CD4-positive, alpha-beta T cell treated with Interleukin-4 for 4 hours (primary cell): ENCODE measurements around the gene PCGF2.
A peak's percentile ranks its signal among the peaks of the same experiment; 100 is the strongest.

ENCODE experiments used
- DNase-seq: peaks from one replicate; pipeline ENCODE4 v3.0.0-alpha.2; 2020

Gene PCGF2

GRCh38 chr17:38716368-38717005 lies 31.6 kb downstream of the PCGF2 start:
- no peak for DNase-seq

DNA sequence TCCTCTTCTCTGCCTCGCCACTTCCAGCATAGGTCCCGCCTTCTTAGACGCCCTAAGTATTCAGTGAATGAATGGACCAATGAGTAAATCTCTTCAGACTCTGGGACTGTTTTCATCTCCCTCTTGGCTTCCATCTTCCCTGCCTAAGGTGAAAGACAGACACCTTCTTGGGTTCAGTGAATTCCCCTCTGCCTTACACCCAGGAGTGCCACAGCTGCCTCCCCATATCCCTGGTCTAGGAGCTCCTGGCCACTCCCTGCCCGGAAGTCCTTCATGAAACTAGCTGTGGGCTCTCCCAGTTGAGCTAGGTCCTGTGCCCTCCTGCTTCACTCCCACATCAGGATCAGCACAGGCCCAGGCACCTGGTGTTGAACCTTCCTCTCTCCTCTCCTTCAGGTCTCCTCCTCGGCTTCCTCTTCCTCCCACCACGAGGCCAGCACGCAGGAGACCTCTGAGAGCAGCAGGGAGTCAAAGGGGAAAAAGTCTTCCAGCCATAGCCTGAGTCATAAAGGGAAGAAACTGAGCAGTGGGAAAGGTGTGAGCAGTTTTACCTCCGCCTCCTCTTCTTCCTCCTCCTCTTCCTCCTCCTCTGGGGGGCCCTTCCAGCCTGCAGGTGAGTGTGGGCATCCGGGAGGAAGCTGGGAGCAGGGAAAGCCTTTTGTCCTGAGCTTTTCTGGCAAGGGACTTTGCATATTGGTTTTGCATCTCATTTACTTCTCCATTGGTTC lies 32.8 kb downstream of the PCGF2 start:
- DNase-seq = no peak

GRCh38 chr17:38713456-38714075 lies 34.6 kb downstream of the PCGF2 start:
- DNase-seq = no peak

- no peak for DNase-seq
These were observed 35.5 kb downstream of the PCGF2 start for GRCh38 chr17:38712593-38712992.

DNA sequence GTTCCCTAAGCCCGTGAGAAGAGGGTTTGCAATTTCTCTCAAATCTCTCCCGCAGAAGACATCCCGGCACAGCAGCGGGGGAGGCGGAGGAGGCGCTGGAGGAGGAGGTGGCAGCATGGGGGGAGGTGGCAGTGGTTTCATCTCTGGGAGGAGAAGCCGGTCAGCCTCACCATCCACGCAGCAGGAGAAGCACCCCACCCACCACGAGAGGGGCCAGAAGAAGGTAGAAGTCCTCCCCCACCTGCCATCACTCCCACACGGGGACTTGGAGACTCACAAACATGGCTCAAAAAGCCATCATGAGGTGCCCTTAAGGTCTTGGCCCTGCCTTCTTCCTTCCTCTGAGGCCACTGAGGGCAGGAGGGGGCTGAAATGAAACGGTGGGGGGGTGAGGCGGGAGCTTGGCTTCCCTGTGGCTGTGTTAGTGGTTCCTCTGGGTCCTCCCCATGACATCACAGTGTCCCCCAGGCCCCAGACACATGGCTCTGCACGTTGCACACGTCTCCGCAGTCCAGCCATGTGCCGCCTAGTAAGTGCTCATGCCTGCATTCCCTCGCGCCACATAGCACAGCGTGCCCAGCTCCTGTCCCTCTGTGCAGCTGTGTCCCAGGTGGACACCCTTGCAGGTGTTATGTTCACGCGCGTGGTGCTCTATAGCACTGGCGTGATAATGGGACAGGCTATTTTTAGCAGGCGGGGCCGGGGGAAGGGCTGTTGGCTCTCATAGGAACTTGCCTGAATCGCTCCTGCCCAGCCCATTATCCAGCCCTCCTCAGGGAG lies 36.2 kb downstream of the PCGF2 start:
- no peak for DNase-seq

DNA sequence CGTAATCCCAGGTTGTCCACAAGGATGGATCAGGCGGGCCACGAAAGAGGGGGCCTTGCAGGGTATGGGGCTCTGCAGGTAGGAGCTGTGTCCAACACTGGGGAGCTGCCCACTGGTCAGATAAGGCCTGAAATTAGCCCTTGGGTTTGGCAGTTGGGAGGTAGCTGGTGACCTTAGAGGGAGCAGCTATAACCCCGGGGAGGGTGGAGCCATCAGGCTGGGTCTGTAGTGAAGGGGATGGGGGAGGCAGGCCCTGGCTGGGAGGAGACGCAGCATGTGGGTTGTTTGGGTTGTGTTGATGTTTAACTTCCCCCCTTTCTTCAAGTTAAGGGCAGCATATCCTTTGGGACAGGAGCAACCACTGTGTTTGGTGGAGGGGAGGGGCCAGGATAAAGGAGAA lies 37.2 kb downstream of the PCGF2 start:
- no peak for DNase-seq

DNA sequence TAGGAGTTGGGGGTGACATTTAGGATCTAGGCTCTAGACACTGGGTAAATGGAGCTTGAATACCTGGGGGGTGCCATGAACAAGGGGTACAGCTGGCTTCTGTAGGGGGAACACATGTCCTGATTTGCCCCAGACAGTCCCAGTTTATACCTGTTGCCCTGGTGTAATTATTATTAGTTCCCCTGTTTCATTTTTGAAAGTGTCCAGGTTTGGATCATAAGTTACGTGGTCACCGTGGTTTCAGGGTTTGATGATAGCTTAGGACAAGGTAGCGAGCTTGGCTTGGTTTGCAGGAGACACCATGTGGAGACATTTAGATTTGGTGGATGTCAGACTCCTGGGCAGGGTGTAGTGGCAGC lies 37.6 kb downstream of the PCGF2 start:
- no peak for DNase-seq

DNA sequence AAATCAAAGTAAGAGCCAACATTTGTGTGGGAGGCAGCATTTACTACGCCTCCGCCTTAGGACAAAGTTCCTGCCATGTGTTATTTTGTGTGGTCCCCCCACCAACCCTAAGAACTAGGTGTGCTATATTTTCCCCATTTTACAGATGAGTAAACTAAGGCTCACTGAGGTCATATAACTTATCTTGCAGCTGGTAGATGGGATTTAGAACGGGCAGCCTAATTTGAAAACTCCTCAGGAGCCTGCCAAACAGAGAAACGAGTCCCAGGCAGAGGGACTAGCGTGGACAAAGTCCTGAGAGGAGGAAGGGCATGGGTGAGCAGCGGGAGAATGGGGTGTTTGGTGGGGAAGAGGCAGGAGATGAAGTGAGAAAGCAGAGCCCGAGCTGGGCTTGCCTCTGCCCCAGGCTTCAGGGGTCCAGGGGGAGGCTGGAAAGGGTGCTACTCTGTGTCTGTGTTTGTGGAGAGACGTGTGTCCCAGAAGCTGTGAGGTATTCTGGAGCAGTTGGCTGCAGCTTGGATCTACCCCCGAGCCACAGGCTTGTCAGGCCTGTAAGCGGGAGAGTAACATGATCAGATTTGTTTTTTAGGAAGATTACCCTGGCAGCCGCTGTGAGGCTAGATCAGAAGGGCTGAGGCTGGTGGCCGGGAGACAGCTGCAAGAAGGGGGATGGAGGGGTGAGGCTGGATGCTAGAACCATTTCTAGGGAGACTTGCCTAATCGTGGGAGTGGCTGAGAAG lies 38.1 kb downstream of the PCGF2 start:
- DNase-seq = no peak

DNA sequence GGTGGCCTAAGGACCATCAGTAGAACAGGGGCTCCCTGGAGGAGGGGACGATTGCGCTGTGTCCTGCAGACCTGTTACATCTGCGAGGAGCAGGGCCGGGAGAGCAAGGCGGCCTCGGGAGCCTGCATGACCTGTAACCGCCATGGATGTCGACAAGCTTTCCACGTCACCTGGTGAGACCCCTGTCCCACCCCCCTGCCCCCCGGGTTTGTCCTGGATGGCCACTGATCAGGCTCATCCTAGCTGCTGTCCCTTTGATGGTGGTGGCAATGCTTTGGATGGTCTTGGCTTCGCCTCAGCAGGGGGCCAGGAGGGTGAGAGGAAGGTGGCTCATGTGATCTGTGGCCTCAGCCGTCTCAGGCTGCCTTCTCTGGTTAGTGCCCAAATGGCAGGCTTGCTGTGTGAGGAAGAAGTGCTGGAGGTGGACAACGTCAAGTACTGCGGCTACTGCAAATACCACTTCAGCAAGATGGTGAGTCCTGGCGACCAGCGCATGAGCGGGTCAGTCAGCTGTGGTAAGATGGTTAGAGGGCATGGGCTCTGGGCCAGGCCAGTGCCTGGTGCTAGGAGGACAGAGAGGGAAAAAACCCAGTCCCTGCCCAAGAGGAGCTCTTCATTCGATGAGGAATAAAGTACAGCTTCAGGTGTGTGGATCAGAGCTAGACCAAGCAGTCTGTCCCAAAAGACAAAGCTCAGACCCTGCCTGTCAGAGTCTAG lies 38.9 kb downstream of the PCGF2 start:
- DNase-seq = no peak

DNA sequence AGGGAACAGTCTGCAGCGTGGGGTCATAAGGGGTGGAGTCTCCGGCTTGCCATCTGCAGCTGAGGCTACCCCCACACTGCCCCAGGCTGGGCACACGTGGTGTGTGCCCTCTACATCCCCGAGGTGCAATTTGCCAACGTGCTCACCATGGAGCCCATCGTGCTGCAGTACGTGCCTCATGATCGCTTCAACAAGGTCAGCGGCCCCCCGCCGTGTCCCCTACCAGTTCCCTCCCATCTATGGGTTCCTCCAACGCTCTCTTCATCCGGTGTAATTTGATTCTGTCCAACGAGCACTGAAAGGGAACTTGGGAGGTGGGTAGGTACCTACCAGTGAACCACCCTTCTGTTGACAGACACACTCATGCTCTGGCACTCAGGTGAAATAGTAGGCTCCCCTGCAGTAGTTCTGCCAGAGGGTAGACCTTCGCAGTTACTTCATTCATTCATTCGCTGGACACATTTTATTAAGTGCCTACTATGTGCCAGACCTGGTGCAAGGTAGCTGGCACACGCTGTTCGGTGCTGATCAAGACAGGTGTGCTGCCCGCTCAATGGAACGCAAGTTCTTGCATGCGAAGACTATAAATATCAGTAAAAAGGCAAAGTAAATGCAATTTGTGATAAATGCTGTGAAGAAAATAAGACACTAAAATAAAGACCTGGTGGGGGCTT lies 40.3 kb downstream of the PCGF2 start:
- no peak for DNase-seq

DNA sequence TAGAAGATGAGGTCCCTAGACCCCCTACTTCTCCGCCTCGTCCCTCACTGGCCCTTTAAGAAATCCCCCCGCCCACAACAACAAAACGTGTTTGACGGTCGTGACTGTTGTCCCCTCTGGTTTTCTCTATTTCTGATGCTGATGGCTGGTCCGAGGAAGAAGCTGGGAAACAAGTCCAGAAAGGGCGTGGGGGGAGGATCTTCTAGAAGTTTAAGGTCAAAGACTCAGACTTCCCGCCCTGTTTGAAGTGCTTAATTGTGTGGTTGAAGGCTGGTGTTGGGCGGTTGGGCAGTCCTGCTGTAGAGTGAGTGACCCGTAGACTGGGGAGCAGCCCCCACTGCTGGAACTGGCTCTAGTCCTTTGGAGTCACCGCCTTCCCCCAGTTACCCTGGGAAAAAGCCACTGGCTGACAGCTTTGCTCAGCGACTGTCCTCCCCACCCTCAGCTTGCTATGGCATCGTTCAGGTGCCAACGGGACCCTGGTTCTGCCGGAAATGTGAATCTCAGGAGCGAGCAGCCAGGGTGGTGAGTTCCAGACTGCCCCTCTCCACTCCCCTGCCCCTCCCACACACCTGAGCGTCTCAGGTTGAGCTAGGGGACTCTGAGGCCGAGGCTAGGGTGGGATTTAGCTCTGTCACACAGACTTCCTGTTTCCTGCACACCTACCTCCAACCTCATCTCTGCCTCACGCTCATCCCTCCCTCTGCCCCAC lies 41.5 kb downstream of the PCGF2 start:
- peak; percentile 32 for DNase-seq

- DNase-seq = no peak
These were observed 42.2 kb downstream of the PCGF2 start for GRCh38 chr17:38705803-38706504.

GRCh38 chr17:38705523-38705802 lies 42.7 kb downstream of the PCGF2 start:
- DNase-seq = no peak

GRCh38 chr17:38704606-38705522 lies 43.3 kb downstream of the PCGF2 start, which contains the start of gene MLLT6:
MLLT6 (plus strand) TSS chr17:38705273; CDS start chr17:38705633, 360 bp downstream.
- DNase-seq = peak; percentile 82

GRCh38 chr17:38703742-38704605 lies 44.2 kb downstream of the PCGF2 start:
- DNase-seq = peak; percentile 73

- no peak for DNase-seq
These were observed 45.0 kb downstream of the PCGF2 start for GRCh38 chr17:38702916-38703741.
